ENCODE measurements around the gene ABHD15.

ABHD15 gene

GRCh38 chr17:29593591-29594518 is 27.0 kb upstream of the ABHD15 start:
- no peak for DNase-seq

- peak; percentile 37 for DNase-seq
These were observed 26.2 kb upstream of the ABHD15 start, which contains the start of gene ANKRD13B for GRCh38 chr17:29592850-29593551. TSS of gene ANKRD13B (plus strand) at chr17:29593132. CDS start at chr17:29593622, 490 bp downstream.

DNA sequence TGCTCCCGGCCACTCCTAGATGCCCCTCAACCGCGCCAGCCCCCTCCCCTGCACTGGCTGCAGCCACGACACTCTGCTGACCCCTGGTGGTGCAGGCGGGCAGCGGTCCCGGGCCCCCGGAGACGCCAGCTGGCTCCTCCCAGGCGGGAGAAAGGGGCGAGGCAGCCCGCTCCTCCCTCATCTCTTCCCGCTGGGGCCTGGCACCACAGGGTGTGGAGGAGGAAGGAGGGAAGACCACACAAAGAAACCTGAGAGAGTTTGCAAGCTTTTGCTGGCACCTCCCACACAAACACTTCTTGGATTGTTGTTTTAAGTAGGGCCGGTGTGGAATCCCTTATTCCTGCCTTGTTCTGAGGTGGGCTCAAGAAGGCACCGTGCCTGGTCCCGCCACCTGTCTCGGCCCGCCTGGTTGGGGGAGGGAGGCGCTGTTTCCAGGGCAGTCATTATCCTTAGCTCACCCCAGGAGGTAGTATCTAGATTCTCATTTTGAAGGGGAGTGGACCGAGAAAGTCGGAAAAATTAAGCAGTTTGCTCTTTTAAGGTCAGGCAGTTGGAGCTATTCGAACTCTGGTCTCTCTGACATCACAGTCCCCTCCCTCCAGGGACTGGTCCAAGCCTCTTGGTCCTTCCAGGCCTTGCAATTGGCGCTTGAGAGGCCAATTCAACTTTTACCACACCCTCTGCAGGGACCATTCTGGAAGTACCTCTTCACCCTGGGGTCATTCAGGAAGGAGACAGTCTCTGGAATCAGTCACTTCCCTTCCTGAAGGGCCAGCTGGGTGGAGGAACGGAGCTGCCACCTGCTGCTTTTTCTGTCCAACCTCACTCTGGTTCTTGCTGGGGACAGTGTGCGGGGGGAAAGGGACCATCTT is 25.1 kb upstream of the ABHD15 start:
- DNase-seq: peak; percentile 78

- peak; percentile 30 for DNase-seq
These were observed 24.4 kb upstream of the ABHD15 start for GRCh38 chr17:29591146-29591736.

GRCh38 chr17:29590411-29591145 is 23.7 kb upstream of the ABHD15 start:
- DNase-seq: peak; percentile 22

- peak; percentile 87 for DNase-seq
These were observed 22.9 kb upstream of the ABHD15 start, which contains the start of gene GIT1 for GRCh38 chr17:29589524-29590410. TSS of gene GIT1 (minus strand) at chr17:29589648. CDS start at chr17:29589378, 270 bp downstream.

DNA sequence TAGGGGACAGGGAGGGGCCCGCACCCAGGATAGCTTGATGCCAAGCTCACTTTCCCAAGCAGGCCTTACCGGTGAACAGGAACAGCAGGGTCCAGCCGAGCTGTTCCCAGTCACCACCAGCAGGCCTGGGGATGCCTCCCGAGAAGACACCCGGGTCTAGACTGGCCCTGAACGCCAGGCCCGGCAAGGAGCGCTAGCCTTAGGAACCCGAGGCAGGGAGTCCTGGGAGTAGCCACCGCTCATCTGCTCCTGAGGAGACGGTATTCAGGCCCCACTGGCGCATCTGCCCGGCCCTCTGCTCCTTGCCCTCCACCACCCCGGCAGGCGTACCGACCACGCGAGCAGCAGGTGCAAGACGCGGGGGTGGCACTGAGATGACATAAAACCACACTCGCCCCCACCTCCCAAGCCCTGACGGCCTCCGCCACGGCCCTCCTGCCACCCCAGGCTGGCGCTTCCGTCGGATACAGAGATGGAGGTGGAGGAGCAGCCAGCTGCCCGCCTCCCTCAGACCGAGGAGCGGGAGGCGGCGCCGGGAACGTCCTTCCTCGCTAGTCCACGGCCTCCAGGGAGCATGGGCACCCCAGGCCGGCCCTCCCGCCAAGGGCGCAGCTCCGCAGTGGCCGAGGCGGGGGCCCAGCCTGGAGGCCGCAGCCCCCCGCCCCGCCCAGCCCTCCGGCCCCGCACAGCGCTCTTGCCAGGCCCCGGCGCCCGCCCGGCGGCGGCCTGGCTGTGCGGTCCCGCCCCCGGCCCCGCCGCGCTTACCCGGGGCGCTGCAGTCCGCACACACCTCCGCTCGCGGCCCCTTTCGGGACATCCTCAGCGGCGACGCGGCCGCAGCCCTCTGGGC is 21.9 kb upstream of the ABHD15 start:
- peak; percentile 53 for DNase-seq

GRCh38 chr17:29588017-29588561 is 21.3 kb upstream of the ABHD15 start:
- no peak for DNase-seq

DNA sequence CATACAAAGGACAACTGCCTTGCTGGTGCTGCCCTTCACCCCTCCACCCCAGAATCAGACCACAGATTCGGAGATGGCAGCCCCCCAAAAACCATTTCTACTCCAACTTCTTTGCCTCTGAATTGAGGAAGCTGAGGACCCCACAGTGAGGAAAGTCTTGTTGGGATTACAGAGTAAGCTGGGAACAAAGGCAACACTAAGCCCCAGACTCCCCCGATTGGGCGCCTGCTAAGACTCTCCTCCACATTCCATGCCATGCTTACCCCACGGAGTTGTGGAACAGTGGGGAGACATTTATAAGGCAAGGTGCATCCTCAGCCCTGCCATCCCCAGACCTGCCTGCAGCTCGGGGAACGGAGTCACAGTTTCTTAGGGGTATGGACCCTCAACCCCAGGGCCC is 20.8 kb upstream of the ABHD15 start:
- no peak for DNase-seq

DNA sequence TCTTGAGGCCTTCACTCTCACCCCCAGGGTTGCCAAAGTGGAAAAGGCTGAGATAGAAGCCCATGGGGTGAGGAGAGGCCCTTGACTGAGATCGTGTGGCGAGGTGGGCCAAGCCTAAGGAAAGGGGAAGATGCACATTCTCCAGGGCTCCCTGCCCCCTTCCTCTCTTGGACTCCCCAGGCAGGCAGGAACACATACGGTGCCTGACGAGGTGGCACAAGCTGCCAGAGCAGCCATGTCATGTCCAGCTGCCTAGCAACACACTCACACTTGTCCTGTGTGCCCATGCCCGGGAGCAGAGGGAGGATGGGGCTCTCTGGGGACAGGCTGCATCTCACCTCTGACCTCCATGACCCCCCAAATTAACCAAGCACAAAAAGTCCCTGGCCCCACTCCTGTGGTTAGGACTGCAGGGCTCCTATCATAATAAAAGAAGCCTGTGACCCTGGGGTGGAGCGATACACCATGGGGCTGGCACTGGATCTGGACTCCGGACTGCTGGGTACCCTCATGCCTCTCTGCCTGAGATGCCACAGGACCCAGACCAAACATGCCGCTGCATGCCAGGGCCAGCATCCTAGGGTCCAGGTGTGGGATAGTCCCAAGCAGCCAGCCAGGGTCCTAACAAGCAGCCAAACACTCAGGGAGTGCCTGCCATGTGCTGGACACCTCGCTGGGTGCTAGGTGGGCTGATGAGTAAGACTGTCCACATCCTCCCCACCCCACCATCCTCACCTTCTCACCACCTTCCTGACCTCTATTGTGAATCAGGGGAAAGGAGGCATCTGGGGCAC is 20.0 kb upstream of the ABHD15 start:
- no peak for DNase-seq

DNA sequence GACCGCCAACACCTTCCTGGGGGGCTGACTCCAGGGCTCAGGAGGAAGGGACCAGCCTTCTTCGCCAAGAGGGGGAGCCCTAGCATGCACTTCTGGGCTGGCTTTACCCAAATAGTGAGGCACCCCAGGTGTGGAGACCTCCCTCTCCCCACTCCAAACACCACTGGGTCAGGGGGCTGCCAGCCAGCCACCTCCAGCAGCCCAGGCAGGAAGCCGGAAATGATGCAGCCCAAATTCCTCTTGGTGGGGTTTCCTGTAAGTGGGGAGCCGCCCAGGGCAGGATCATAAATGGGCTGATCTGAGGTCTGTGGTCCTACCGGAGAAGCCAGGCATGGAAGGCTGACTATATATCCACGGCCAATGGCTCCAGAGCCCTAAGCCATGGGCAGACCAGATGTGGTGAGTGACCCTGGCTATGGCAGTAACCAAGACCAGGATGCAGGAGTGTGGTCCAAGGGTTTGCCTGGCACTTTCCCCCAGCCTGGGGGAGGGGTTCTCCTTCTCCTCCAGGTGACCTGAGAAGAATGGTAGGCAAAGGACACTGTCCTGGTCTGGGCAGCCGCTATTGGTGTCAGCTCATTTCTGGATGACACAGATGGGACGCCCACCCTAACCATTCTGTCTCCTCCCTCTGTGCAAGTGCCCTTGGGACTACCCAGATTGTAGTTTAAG is 18.4 kb upstream of the ABHD15 start:
- DNase-seq: peak; percentile 52

- no peak for DNase-seq
These were observed 17.7 kb upstream of the ABHD15 start for GRCh38 chr17:29584452-29585079.

- DNase-seq: no peak
These were observed 16.7 kb upstream of the ABHD15 start for GRCh38 chr17:29583324-29584248.

DNA sequence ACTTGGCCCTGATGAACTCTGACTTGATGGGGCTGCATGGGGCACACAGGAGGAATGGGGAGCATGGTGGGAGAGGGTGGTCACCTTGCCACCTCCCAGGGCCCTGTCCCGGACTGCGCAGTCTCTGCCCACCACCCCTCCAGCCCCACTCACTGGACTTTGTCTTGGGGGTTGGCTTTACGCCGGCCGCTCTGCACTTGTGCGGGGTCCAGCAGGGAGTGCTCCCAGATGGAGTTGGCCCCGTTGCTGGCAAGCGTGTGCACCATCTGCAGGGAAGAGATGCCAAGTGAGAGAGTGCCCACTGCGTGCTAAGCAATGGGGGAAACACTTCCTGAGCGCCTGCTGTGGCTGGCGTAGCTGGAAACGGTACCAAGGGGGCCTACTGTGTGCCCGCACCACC is 15.9 kb upstream of the ABHD15 start:
- DNase-seq: no peak

DNA sequence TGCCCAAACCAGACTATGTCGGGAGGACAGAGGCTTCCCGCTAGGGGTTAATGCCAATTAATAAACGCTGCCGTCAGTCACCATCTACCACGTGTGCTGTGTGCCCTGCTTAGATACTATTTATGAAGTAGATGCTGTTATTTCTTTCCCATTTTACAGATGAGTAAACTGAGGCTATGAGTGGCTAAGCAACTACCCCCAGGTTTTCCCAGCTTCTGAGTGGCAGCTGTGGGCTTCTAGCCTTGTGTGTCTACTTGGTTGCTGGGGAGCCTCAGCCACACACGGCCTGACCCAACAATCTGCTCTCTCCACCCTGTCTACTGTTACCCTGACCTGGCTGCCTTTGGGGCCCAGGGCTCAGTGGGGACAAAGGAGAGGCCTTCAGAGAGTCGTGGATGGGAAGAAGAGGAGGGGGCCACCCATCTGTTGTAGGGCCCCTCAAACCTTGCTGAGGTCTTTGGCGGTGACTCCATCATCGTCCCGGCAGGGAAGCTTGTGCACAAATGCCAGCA is 15.5 kb upstream of the ABHD15 start:
- no peak for DNase-seq

Data from CD4-positive, alpha-beta T cell treated with Interleukin-21 for 1 hour (primary cell).